ENCODE data around the gene COL4A2.

The COL4A2 gene

GRCh38 chr13:110471156-110471832 is 164.2 kb downstream of the COL4A2 start:
- peaks cover 11% of the 10 kb centered on the region for H3K4me1 ChIP-seq (ENCODE audit: insufficient read depth, low read length, poor library complexity, severe bottlenecking)
- H3F3A ChIP-seq (ENCODE audit: low read depth): no peaks in the 10 kb centered on the region
- no peaks in the 10 kb centered on the region for H3K36me3 ChIP-seq (ENCODE audit: insufficient read depth, low read length)
- no peaks in the 10 kb centered on the region for H3K79me2 ChIP-seq (ENCODE audit: insufficient read depth, low read length)
- no peaks in the 10 kb centered on the region for H3K27me3 ChIP-seq (ENCODE audit: insufficient read depth, low read length, poor library complexity, severe bottlenecking)
- no peak overlapping the region for H3K4me2 ChIP-seq (ENCODE audit: low read depth, low read length, poor library complexity, severe bottlenecking)
- no peaks in the 10 kb centered on the region for H4K20me1 ChIP-seq (ENCODE audit: insufficient read depth, low read length, poor library complexity, severe bottlenecking)
- H3K9me3 ChIP-seq (ENCODE audit: insufficient read depth, low read depth, low read length): no peaks in the 10 kb centered on the region
- no peak overlapping the region for H2AFZ ChIP-seq (ENCODE audit: low read length)
- no peaks in the 10 kb centered on the region for H3K9me2 ChIP-seq (replicated peaks; ENCODE audit: low read depth, low read length)
- no peak overlapping the region for H3K4me3 ChIP-seq (ENCODE audit: low read length, poor library complexity, severe bottlenecking)
- TF ChIP-seq, protein P1, sequence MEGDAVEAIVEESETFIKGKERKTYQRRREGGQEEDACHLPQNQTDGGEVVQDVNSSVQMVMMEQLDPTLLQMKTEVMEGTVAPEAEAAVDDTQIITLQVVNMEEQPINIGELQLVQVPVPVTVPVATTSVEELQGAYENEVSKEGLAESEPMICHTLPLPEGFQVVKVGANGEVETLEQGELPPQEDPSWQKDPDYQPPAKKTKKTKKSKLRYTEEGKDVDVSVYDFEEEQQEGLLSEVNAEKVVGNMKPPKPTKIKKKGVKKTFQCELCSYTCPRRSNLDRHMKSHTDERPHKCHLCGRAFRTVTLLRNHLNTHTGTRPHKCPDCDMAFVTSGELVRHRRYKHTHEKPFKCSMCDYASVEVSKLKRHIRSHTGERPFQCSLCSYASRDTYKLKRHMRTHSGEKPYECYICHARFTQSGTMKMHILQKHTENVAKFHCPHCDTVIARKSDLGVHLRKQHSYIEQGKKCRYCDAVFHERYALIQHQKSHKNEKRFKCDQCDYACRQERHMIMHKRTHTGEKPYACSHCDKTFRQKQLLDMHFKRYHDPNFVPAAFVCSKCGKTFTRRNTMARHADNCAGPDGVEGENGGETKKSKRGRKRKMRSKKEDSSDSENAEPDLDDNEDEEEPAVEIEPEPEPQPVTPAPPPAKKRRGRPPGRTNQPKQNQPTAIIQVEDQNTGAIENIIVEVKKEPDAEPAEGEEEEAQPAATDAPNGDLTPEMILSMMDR (conservative IDR thresholded peaks at IDR 0.05; ENCODE audit: low read length): no peak
- no peak for TF ChIP-seq EZH2phosphoT487 (IDR thresholded peaks at IDR 0.05; ENCODE audit: borderline replicate concordance)
- no peak overlapping the region for H3K9ac ChIP-seq (ENCODE audit: low read depth, low read length, poor library complexity, severe bottlenecking)

DNA sequence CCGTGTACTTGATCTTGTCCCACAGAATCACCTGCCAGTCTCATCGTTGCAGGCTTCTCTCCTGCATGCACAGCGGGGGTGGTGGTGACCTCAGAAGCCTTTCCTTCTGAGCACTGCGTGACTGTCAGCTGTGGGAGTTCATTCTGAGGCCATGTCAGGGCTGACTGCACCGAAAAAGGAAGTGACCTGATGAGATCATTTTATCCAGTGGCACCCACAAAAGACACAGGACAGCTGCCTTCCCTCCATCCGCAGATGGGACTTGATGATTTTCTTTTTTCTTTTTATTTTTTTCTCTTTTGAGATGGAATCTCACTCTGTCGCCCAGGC is 164.7 kb downstream of the COL4A2 start:
- Histone ChIP-seq H4K20me1 (ENCODE audit: insufficient read depth, low read length, poor library complexity, severe bottlenecking) (no peaks in the 10 kb centered on the region), H3K4me3 (ENCODE audit: low read length, poor library complexity, severe bottlenecking) (no peak overlapping the region), H3K9me3 (ENCODE audit: insufficient read depth, low read depth, low read length) (no peaks in the 10 kb centered on the region), H3K27me3 (ENCODE audit: insufficient read depth, low read length, poor library complexity, severe bottlenecking) (no peaks in the 10 kb centered on the region), H2AFZ (ENCODE audit: low read length) (no peak overlapping the region), H3F3A (ENCODE audit: low read depth) (no peaks in the 10 kb centered on the region), H3K9ac (ENCODE audit: low read depth, low read length, poor library complexity, severe bottlenecking) (no peak overlapping the region), H3K4me1 (ENCODE audit: insufficient read depth, low read length, poor library complexity, severe bottlenecking) (peaks cover 7% of the 10 kb centered on the region), H3K79me2 (ENCODE audit: insufficient read depth, low read length) (no peaks in the 10 kb centered on the region), H3K9me2 (replicated peaks; ENCODE audit: low read depth, low read length) (no peaks in the 10 kb centered on the region), H3K36me3 (ENCODE audit: insufficient read depth, low read length) (no peaks in the 10 kb centered on the region), H3K4me2 (ENCODE audit: low read depth, low read length, poor library complexity, severe bottlenecking) (no peak overlapping the region)
- no peak for TF ChIP-seq EZH2phosphoT487 (IDR thresholded peaks at IDR 0.05; ENCODE audit: borderline replicate concordance)
- TF ChIP-seq, protein P1 (conservative IDR thresholded peaks at IDR 0.05; ENCODE audit: low read length): no peak

- no peak overlapping the region for H3K4me3 ChIP-seq (ENCODE audit: low read length, poor library complexity, severe bottlenecking)
- no peak overlapping the region for H3K9ac ChIP-seq (ENCODE audit: low read depth, low read length, poor library complexity, severe bottlenecking)
- H3K27me3 ChIP-seq (ENCODE audit: insufficient read depth, low read length, poor library complexity, severe bottlenecking): no peaks in the 10 kb centered on the region
- no peaks in the 10 kb centered on the region for H3K79me2 ChIP-seq (ENCODE audit: insufficient read depth, low read length)
- H2AFZ ChIP-seq (ENCODE audit: low read length): no peak overlapping the region
- H3K36me3 ChIP-seq (ENCODE audit: insufficient read depth, low read length): no peaks in the 10 kb centered on the region
- peaks cover 7% of the 10 kb centered on the region for H3K4me1 ChIP-seq (ENCODE audit: insufficient read depth, low read length, poor library complexity, severe bottlenecking)
- no peaks in the 10 kb centered on the region for H3K9me2 ChIP-seq (replicated peaks; ENCODE audit: low read depth, low read length)
- no peak overlapping the region for H3K4me2 ChIP-seq (ENCODE audit: low read depth, low read length, poor library complexity, severe bottlenecking)
- no peaks in the 10 kb centered on the region for H3K9me3 ChIP-seq (ENCODE audit: insufficient read depth, low read depth, low read length)
- no peak for TF ChIP-seq EZH2phosphoT487 (IDR thresholded peaks at IDR 0.05; ENCODE audit: borderline replicate concordance)
- TF ChIP-seq, protein P1 (conservative IDR thresholded peaks at IDR 0.05; ENCODE audit: low read length): no peak
- H3F3A ChIP-seq (ENCODE audit: low read depth): no peaks in the 10 kb centered on the region
- no peaks in the 10 kb centered on the region for H4K20me1 ChIP-seq (ENCODE audit: insufficient read depth, low read length, poor library complexity, severe bottlenecking)
Observed at GRCh38 chr13:110472904-110473563, 165.9 kb downstream of the COL4A2 start.
